ENCODE results near the gene ITLN2.
"Not testable (repeated sequence)": the region's sequence is repeated elsewhere in the genome, so short reads cannot be mapped to it uniquely, and the experiment has no call there.

Gene ITLN2

DNA sequence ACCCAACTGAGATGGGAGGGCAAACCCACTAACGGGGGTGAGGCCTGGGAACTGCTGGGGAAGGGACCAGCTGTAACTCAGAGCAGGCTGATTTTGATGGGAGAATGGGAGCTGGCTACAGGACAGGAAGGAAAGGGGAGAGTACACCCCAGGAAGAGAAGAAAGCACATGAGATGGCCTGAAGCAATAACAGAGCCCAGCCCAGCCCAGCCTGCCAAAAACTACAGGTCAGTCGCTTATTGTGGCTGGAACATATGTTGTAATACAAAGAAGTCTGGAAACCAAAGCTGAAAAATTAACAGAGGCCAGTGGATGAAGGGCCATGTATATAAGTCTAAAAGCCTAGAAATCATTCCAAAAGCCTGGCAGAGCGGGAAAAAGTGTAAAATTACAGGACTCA is 1.6 kb downstream of the ITLN2 start:
- TF ChIP-seq, protein P1, sequence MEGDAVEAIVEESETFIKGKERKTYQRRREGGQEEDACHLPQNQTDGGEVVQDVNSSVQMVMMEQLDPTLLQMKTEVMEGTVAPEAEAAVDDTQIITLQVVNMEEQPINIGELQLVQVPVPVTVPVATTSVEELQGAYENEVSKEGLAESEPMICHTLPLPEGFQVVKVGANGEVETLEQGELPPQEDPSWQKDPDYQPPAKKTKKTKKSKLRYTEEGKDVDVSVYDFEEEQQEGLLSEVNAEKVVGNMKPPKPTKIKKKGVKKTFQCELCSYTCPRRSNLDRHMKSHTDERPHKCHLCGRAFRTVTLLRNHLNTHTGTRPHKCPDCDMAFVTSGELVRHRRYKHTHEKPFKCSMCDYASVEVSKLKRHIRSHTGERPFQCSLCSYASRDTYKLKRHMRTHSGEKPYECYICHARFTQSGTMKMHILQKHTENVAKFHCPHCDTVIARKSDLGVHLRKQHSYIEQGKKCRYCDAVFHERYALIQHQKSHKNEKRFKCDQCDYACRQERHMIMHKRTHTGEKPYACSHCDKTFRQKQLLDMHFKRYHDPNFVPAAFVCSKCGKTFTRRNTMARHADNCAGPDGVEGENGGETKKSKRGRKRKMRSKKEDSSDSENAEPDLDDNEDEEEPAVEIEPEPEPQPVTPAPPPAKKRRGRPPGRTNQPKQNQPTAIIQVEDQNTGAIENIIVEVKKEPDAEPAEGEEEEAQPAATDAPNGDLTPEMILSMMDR (IDR thresholded peaks at IDR 0.05; ENCODE audit: low read depth, low read length), result no peak
- peak; percentile 25 to 81 for DNase-seq (ENCODE audit: low read depth in 2 of 2)
- no peak overlapping the region for H3K4me3 ChIP-seq (replicated peaks in 1 of 2; ENCODE audit: low read depth in 2 of 2, low read length in 2 of 2)

GRCh38 chr1:160952129-160952510 is 2.5 kb downstream of the ITLN2 start:
- H3K4me3 ChIP-seq (replicated peaks in 1 of 2; ENCODE audit: low read depth in 2 of 2, low read length in 2 of 2), result no peak overlapping the region
- DNase-seq (ENCODE audit: low read depth in 2 of 2), result no peak
- TF ChIP-seq, protein P1 (IDR thresholded peaks at IDR 0.05; ENCODE audit: low read depth, low read length), result no peak

DNA sequence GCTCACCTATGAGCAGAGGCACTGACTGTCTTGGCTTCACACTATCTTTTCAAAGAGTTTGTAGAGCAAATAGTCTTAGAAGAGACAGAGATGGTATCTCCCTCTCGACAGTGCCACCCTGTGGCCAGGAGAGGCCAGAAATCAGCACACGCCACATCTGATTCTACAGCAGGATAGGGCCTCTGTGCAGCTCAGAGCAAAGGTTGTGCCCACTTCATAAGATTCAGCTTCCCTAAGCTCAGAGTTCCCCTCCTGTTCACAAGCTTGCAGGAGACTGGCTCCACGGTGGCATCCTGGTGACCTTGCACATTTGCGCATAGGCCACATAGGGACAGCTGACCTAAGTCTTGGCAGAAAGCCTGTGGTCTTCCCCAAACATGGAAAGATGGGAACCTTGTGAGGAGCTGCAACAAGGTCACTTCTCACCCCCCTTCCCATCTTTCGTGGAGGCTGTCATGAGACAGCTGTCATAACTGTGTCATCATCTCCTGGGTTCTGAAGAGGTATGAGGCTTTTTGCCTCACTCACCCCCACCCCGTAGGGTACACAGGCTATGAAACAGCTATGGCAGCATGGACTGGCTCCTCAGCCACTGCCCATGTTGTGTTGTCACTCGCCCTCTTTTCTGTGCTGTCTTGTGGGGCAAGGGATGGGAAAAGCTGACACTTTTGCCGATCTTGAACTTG is 3.0 kb downstream of the ITLN2 start:
- DNase-seq (ENCODE audit: low read depth in 2 of 2), result peak; percentile 53 to 79
- no peak overlapping the region for H3K4me3 ChIP-seq (replicated peaks in 1 of 2; ENCODE audit: low read depth in 2 of 2, low read length in 2 of 2)
- TF ChIP-seq, protein P1 (IDR thresholded peaks at IDR 0.05; ENCODE audit: low read depth, low read length), result peak; percentile 72

- TF ChIP-seq, protein P1 (IDR thresholded peaks at IDR 0.05; ENCODE audit: low read depth, low read length), result no peak
- no peak overlapping the region for H3K4me3 ChIP-seq (replicated peaks in 1 of 2; ENCODE audit: low read depth in 2 of 2, low read length in 2 of 2)
- no peak for DNase-seq (ENCODE audit: low read depth in 2 of 2)
These were observed 4.0 kb downstream of the ITLN2 start for GRCh38 chr1:160950657-160951056.

DNA sequence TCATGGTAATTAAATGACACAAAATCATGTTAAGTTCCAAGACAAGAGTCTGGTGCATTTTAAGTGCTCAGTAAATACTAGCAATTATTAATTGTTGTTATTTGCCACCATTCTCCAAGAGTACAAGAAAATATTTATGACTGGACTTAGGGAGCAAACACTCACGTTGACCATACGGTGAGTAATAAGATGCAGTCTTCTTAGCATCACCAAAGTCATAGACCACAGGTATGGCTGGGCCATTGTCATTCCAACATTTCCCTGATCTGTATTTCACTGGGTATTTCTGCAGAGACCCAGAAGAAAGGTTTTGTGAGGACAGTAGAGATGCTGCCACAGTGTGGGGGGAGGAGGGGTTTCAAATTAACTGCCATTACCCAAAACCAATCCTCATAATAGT is 4.7 kb downstream of the ITLN2 start:
- no peak for DNase-seq (ENCODE audit: low read depth in 2 of 2)
- no peak overlapping the region for H3K4me3 ChIP-seq (replicated peaks in 1 of 2; ENCODE audit: low read depth in 2 of 2, low read length in 2 of 2)
- TF ChIP-seq, protein P1 (IDR thresholded peaks at IDR 0.05; ENCODE audit: low read depth, low read length), result no peak

- not testable (repeated sequence) for DNase-seq (ENCODE audit: low read depth in 2 of 2)
These were observed 5.3 kb downstream of the ITLN2 start for GRCh38 chr1:160949216-160949880.

GRCh38 chr1:160947174-160947759 is 7.3 kb downstream of the ITLN2 start:
- peak in 1 of 2 donors; percentile 83 for DNase-seq (ENCODE audit: low read depth in 2 of 2)

More at GRCh38 chr1:160949216-160949880, 5.3 kb downstream of the ITLN2 start:
- not testable (repeated sequence) for H3K4me3 ChIP-seq (replicated peaks in 1 of 2; ENCODE audit: low read depth in 2 of 2, low read length in 2 of 2)

GRCh38 chr1:160945881-160946280 is 8.7 kb downstream of the ITLN2 start:
- peak in 1 of 2 donors; percentile 64 for DNase-seq (ENCODE audit: low read depth in 2 of 2)

More at GRCh38 chr1:160947174-160947759, 7.3 kb downstream of the ITLN2 start:
- not testable (repeated sequence) for H3K4me3 ChIP-seq (replicated peaks in 1 of 2; ENCODE audit: low read depth in 2 of 2, low read length in 2 of 2)

More at GRCh38 chr1:160945881-160946280, 8.7 kb downstream of the ITLN2 start:
- H3K4me3 ChIP-seq (replicated peaks in 1 of 2; ENCODE audit: low read depth in 2 of 2, low read length in 2 of 2), result not testable (repeated sequence)
